GM12878 (cell line): Measurements from ENCODE around the gene STAMBPL1.
"Not testable (repeated sequence)": the region's sequence is repeated elsewhere in the genome, so short reads cannot be mapped to it uniquely, and the experiment has no call there.

ENCODE experiments used
- CBX5 ChIP-seq: sonication (generic); IDR thresholded peaks from 2 replicates; pipeline ENCODE4 v1.6.1; 2016; ENCODE audit warnings: low read depth, moderate library complexity, mild to moderate bottlenecking, inconsistent platforms
- CEBPB ChIP-seq, 2 experiments: fragments of 150-350 bp in 1 of 2; IDR thresholded peaks; 2 replicates each; pipeline ENCODE4 v1.6.1; 2012 to 2014; ENCODE audit warnings: low read depth in 2 of 2, low read length in 2 of 2, borderline replicate concordance in 1 of 2, inconsistent platforms in 1 of 2
- MXI1 ChIP-seq: fragments of 150-350 bp; IDR thresholded peaks from 2 replicates; pipeline ENCODE4 v1.6.1; 2011; ENCODE audit warnings: low read depth, mild to moderate bottlenecking, inconsistent platforms, low read length, improper control_type of control experiment
- MYC ChIP-seq: IDR thresholded peaks from 2 replicates; pipeline ENCODE4 v1.6.1; 2011; ENCODE audit warnings: mild to moderate bottlenecking, low read length, moderate library complexity, inconsistent platforms; ENCODE audit not compliant: insufficient read depth, insufficient replicate concordance, insufficient read length, severe bottlenecking
- ZZZ3 ChIP-seq: IDR thresholded peaks from 2 replicates; pipeline ENCODE4 v1.6.1; 2011; ENCODE audit warnings: low read depth; ENCODE audit not compliant: control insufficient read depth, insufficient read length

DNA sequence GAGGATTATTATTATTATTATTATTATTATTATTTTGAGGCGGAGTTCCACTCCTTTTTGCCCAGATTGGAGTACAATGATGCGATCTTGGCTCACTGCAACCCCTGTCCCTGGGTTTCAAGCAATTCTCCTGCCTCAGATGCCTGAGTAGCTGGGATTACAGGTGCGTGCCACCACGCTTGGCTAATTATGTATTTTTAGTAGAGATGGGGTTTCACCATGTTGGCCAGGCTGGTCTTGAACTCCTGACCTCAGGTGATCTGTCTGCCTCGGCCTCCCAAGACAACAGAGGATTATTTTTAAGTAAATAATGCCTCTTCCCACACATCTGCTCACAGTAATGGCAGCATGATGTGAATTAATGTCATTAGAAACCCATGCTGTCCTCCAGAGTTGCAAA, 52.0 kb downstream of the STAMBPL1 start:
- not testable (repeated sequence) for TF ChIP-seq CBX5; CEBPB (IDR thresholded peaks at IDR 0.05; ENCODE audit: borderline replicate concordance in 1 of 2, low read depth in 2 of 2, low read length in 2 of 2); MXI1; ZZZ3; MYC
